Cardiac muscle cell (in vitro differentiated cells and primary cell): Measurements from ENCODE around the gene MDM1. TPM values are rescaled to one million over a fixed set of nuclear protein-coding genes. Genes with fewer than 3 reads are reported as not detected.
A peak's percentile ranks its signal among the peaks of the same experiment; 100 is the strongest.

Source experiments
- DNase-seq, 2 donors: peaks; one replicate each; pipeline versions ENCODE4 v3.0.0 to v3.0.0-alpha.2; 2010 to 2017; ENCODE audit warnings: low read depth in 1 of 2, low spot score in 1 of 2
- H3K27ac ChIP-seq: fragments of 200-600 bp; sonication (generic); 2 replicates; pipeline ENCODE4 v1.5.1; 2016
- H3K27me3 ChIP-seq: fragments of 200-600 bp; sonication (generic); 2 replicates; pipeline ENCODE4 v1.6.0; 2016; ENCODE audit warnings: control low read depth
- H3K36me3 ChIP-seq: fragments of 200-600 bp; sonication (generic); 2 replicates; pipeline ENCODE4 v1.5.1; 2016; ENCODE audit warnings: control low read depth
- H3K4me1 ChIP-seq: fragments of 200-600 bp; sonication (generic); 2 replicates; pipeline ENCODE4 v1.8.1; 2017; ENCODE audit warnings: low read depth, mild to moderate bottlenecking, mixed run types
- H3K4me3 ChIP-seq: fragments of 200-600 bp; sonication (generic); 2 replicates; pipeline ENCODE4 v1.5.1; 2016; ENCODE audit warnings: mild to moderate bottlenecking
- H3K9me3 ChIP-seq: fragments of 200-600 bp; sonication (generic); 2 replicates; pipeline ENCODE4 v1.5.1; 2017; ENCODE audit warnings: low read depth, mild to moderate bottlenecking, control low read depth
- polyA plus RNA-seq: library from polyadenylated mRNA; unstranded; fragments of >200 nt; fragmentation: Nextera tagmentation; extraction: Ambion mirVana; gene quantifications from 2 replicates; pipeline ENCODE4 v1.2.1, GENCODE V29; 2016
- total RNA-seq: library from RNA; depleted of rRNA; stranded (reverse); fragments of >200 nt; gene quantifications from 2 replicates; pipeline ENCODE4 v1.2.3, GENCODE V29; 2016
- TF ChIP-seq, protein P1 (sequence below): IDR thresholded peaks from 2 replicates; pipeline ENCODE4 v1.5.1; 2012; ENCODE audit warnings: low read depth, mild to moderate bottlenecking, low read length

The MDM1 gene
- total and polyA plus RNA-seq, 2 experiments from 2014 or later: 13.4 to 23.9 TPM

DNA sequence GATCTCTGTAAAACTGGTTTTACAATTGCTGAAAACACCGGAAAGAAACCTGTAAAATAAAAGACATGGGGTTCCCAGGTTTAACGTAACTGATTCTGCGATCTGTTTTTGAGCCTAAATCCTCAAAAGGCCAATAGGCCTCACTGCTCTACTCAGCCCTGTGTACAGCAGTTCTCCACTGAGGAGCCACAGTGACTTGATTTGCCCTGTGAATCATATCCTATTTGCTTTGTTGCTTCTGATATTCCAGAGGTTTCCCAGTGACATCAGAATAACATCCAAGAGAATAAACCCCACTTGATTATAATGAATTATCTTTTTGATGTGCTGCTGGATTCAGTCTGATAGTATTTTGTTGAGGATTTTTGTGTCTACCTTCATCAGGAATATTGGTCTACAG is 27.5 kb downstream of the MDM1 start:
- Histone ChIP-seq H3K27me3 (no peaks in the 10 kb centered on the region), H3K36me3 (peaks cover 9% of the 10 kb centered on the region), H3K9me3 (no peaks in the 10 kb centered on the region), H3K27ac (no peak overlapping the region), H3K4me3 (no peak overlapping the region), H3K4me1 (no peaks in the 10 kb centered on the region)
- DNase-seq: peak in 1 of 2 donors; percentile 22
- TF ChIP-seq, protein P1, sequence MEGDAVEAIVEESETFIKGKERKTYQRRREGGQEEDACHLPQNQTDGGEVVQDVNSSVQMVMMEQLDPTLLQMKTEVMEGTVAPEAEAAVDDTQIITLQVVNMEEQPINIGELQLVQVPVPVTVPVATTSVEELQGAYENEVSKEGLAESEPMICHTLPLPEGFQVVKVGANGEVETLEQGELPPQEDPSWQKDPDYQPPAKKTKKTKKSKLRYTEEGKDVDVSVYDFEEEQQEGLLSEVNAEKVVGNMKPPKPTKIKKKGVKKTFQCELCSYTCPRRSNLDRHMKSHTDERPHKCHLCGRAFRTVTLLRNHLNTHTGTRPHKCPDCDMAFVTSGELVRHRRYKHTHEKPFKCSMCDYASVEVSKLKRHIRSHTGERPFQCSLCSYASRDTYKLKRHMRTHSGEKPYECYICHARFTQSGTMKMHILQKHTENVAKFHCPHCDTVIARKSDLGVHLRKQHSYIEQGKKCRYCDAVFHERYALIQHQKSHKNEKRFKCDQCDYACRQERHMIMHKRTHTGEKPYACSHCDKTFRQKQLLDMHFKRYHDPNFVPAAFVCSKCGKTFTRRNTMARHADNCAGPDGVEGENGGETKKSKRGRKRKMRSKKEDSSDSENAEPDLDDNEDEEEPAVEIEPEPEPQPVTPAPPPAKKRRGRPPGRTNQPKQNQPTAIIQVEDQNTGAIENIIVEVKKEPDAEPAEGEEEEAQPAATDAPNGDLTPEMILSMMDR: no peak

GRCh38 chr12:68303850-68304249 is 28.3 kb downstream of the MDM1 start:
- H3K4me3 ChIP-seq: no peak overlapping the region
- TF ChIP-seq, protein P1: no peak
- H3K27me3 ChIP-seq: no peaks in the 10 kb centered on the region
- no peak overlapping the region for H3K27ac ChIP-seq
- DNase-seq: peak in 1 of 2 donors; percentile 75
- H3K4me1 ChIP-seq: no peaks in the 10 kb centered on the region
- H3K36me3 ChIP-seq: peaks cover 9% of the 10 kb centered on the region
- H3K9me3 ChIP-seq: no peaks in the 10 kb centered on the region

- Histone ChIP-seq H3K27me3 (no peaks in the 10 kb centered on the region), H3K4me3 (no peak overlapping the region), H3K27ac (no peak overlapping the region), H3K9me3 (no peaks in the 10 kb centered on the region), H3K36me3 (peaks cover 18% of the 10 kb centered on the region), H3K4me1 (no peaks in the 10 kb centered on the region)
- no peak for DNase-seq
- TF ChIP-seq, protein P1: no peak
Observed at GRCh38 chr12:68297929-68298328, 34.2 kb downstream of the MDM1 start.

DNA sequence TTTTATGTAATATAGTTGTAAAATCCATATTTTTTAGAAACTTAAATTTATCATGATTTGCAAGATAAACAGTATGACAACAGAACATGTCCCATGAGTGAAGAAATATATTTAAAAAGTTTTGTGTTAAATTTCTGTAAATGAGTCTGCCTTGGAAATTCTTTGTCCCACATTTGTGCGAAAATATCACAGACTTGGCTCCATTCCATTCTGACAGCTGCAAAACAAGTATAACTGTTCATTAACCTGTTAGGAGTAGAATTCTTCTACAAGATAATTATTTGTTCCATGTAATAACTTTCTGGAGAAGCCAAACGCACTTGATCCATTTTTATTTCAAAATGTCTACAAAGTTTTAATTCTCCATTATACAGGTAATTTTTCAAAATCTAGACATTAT is 37.9 kb downstream of the MDM1 start:
- TF ChIP-seq, protein P1: no peak
- peaks cover 9% of the 10 kb centered on the region for H3K36me3 ChIP-seq
- no peaks in the 10 kb centered on the region for H3K4me1 ChIP-seq
- H3K27me3 ChIP-seq: no peaks in the 10 kb centered on the region
- DNase-seq: peak in 1 of 2 donors; percentile 21
- H3K9me3 ChIP-seq: no peaks in the 10 kb centered on the region
- H3K27ac ChIP-seq: no peak overlapping the region
- no peak overlapping the region for H3K4me3 ChIP-seq

GRCh38 chr12:68293347-68293746 is 38.8 kb downstream of the MDM1 start:
- TF ChIP-seq, protein P1: no peak
- Histone ChIP-seq H3K27ac (no peak overlapping the region), H3K36me3 (peaks cover 9% of the 10 kb centered on the region), H3K4me1 (no peaks in the 10 kb centered on the region), H3K9me3 (no peaks in the 10 kb centered on the region), H3K4me3 (no peak overlapping the region), H3K27me3 (no peaks in the 10 kb centered on the region)
- DNase-seq: no peak
